Stimulated activated CD4-positive, alpha-beta T cell treated with anti-CD3 and anti-CD28 coated beads, TNF-alpha, amount 100 ng/mL, for 1 hour (primary cell): Measurements from ENCODE around the gene KIAA1328.
"Not testable (repeated sequence)": the region's sequence is repeated elsewhere in the genome, so short reads cannot be mapped to it uniquely, and the experiment has no call there.

Source experiments
- DNase-seq, 3 donors: peaks; one replicate each; pipeline ENCODE4 v3.0.0-alpha.2; 2020; ENCODE audit warnings: low read depth in 3 of 3, low spot score in 1 of 3

Gene KIAA1328

GRCh38 chr18:36885981-36886380 is 57.1 kb downstream of the KIAA1328 start:
- no peak for DNase-seq

GRCh38 chr18:36887114-36887513 is 58.2 kb downstream of the KIAA1328 start:
- DNase-seq = no peak

- no peak for DNase-seq
Observed at GRCh38 chr18:36887864-36888263, 58.9 kb downstream of the KIAA1328 start.

- no peak for DNase-seq
Observed at GRCh38 chr18:36888778-36889177, 59.9 kb downstream of the KIAA1328 start.

GRCh38 chr18:36889321-36889720 is 60.4 kb downstream of the KIAA1328 start:
- DNase-seq = no peak

GRCh38 chr18:36889742-36890141 is 60.8 kb downstream of the KIAA1328 start:
- DNase-seq = no peak

GRCh38 chr18:36890598-36890997 is 61.7 kb downstream of the KIAA1328 start:
- no peak for DNase-seq

GRCh38 chr18:36893227-36893626 is 64.3 kb downstream of the KIAA1328 start:
- no peak for DNase-seq

GRCh38 chr18:36895606-36896005 is 66.7 kb downstream of the KIAA1328 start:
- no peak for DNase-seq

- no peak for DNase-seq
Observed at GRCh38 chr18:36897253-36897652, 68.3 kb downstream of the KIAA1328 start.

- DNase-seq = no peak
Observed at GRCh38 chr18:36899289-36899688, 70.4 kb downstream of the KIAA1328 start.

- DNase-seq = no peak
Observed at GRCh38 chr18:36900466-36900865, 71.5 kb downstream of the KIAA1328 start.

- DNase-seq = no peak
Observed at GRCh38 chr18:36901277-36901701, 72.4 kb downstream of the KIAA1328 start.

GRCh38 chr18:36903215-36903928 is 74.4 kb downstream of the KIAA1328 start:
- DNase-seq = no peak

GRCh38 chr18:36905571-36905970 is 76.6 kb downstream of the KIAA1328 start:
- no peak for DNase-seq

GRCh38 chr18:36909282-36909681 is 80.4 kb downstream of the KIAA1328 start:
- DNase-seq = not testable (repeated sequence)

GRCh38 chr18:36912887-36913286 is 84.0 kb downstream of the KIAA1328 start:
- DNase-seq = no peak

GRCh38 chr18:36917907-36918306 is 89.0 kb downstream of the KIAA1328 start:
- DNase-seq = no peak

GRCh38 chr18:36929601-36930000 is 100.7 kb downstream of the KIAA1328 start:
- no peak for DNase-seq

- no peak for DNase-seq
Observed at GRCh38 chr18:36931106-36931505, 102.2 kb downstream of the KIAA1328 start.

GRCh38 chr18:36933552-36933951 is 104.6 kb downstream of the KIAA1328 start:
- no peak for DNase-seq

GRCh38 chr18:36934884-36935283 is 106.0 kb downstream of the KIAA1328 start:
- no peak for DNase-seq

- no peak for DNase-seq
Observed at GRCh38 chr18:36942264-36942663, 113.3 kb downstream of the KIAA1328 start.
